Measurements from ENCODE around the gene PRAMEF18. TPM values are rescaled to one million over a fixed set of nuclear protein-coding genes. Genes with fewer than 3 reads are reported as not detected.
"Not testable (repeated sequence)": the region's sequence is repeated elsewhere in the genome, so short reads cannot be mapped to it uniquely, and the experiment has no call there.

The PRAMEF18 gene
- not detected for polyA plus RNA-seq (2013)

DNA sequence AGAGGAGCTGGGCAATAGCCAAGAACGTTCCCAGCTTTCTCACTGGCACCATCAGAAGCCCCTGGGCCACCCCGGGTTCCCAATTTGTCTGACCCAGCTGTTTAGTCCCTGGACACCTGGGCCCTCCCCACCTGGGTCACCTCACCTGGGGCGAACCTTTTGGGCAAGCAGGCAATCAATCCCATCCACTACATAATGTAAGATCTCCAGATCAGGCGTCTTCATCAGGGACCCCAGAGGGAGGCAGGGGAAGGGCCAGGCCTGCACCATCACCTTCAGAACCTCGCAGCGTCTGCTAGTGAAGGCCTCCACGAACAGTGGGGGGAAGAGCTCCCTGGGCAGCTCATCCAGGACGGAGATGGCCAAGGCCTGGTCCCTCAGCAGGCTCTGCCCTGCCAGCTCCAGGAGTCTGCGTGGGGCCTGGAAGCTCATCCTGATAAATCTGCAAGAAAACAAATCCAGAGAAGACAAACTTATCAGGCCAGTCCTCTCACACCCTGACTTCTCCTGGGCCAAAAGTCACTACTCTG, at the start of gene PRAMEF18:
Gene PRAMEF18 (minus strand): TSS at position 480 of the 530 bp plus-strand sequence. CDS start 48 bp downstream, at position 432.
- H3K9me3 ChIP-seq (ENCODE audit: control extremely low read depth in 1 of 5, control insufficient read depth in 4 of 5, insufficient read depth in 2 of 5, low read depth in 1 of 5, low read length in 4 of 5); H3K36me3 ChIP-seq (ENCODE audit: control insufficient read depth in 4 of 4, insufficient read depth in 4 of 4, low read length in 3 of 4); H3K27ac ChIP-seq (ENCODE audit: insufficient read depth in 1 of 2, low read depth in 1 of 2, low read length in 2 of 2, poor library complexity in 1 of 2, severe bottlenecking in 2 of 2); DNase-seq; H3K4me3 ChIP-seq (ENCODE audit: control insufficient read depth in 1 of 7, extremely low read depth in 1 of 7, insufficient read depth in 4 of 7, low read depth in 2 of 7, low read length in 6 of 7); H3K27me3 ChIP-seq (replicated peaks in 2 of 5; ENCODE audit: control insufficient read depth in 4 of 5, insufficient read depth in 5 of 5, low read length in 4 of 5); CTCF ChIA-PET; POLR2A ChIA-PET; H3K4me1 ChIP-seq (ENCODE audit: control extremely low read depth in 1 of 4, control insufficient read depth in 4 of 4, insufficient read depth in 4 of 4, low read length in 3 of 4): not testable (repeated sequence)
- 93% methylated on average over 7 of the region's 9 CpGs for WGBS (ENCODE audit: insufficient coverage)

DNA sequence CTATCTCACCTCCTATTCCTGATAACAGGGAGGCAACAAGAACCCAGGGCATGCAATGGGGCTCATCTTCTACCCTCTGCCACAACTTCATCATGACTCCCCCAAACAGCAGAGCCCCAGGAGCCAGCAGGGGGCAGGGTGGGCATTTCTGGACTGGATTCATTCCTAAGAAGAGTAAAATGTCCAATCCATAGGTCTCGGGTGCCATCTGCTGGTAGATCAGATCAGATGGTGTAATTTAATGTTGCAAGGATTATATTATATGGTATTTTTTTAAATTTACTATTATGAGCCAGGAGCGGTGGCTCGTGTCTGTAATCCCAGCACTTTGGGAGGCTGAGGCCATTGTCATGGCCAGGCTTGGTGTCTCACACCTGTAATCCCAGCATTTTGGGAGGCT, 39.2 kb upstream of the PRAMEF18 start:
- CTCF ChIA-PET; H3K4me3 ChIP-seq (ENCODE audit: control insufficient read depth in 1 of 7, extremely low read depth in 1 of 7, insufficient read depth in 4 of 7, low read depth in 2 of 7, low read length in 6 of 7); H3K9me3 ChIP-seq (ENCODE audit: control extremely low read depth in 1 of 5, control insufficient read depth in 4 of 5, insufficient read depth in 2 of 5, low read depth in 1 of 5, low read length in 4 of 5); POLR2A ChIA-PET; H3K36me3 ChIP-seq (ENCODE audit: control insufficient read depth in 4 of 4, insufficient read depth in 4 of 4, low read length in 3 of 4); H3K4me1 ChIP-seq (ENCODE audit: control extremely low read depth in 1 of 4, control insufficient read depth in 4 of 4, insufficient read depth in 4 of 4, low read length in 3 of 4); H3K27ac ChIP-seq (ENCODE audit: insufficient read depth in 1 of 2, low read depth in 1 of 2, low read length in 2 of 2, poor library complexity in 1 of 2, severe bottlenecking in 2 of 2); H3K27me3 ChIP-seq (replicated peaks in 2 of 5; ENCODE audit: control insufficient read depth in 4 of 5, insufficient read depth in 5 of 5, low read length in 4 of 5); DNase-seq: not testable (repeated sequence)
- no CpG with 5 or more reads among the region's 3 CpGs for WGBS (ENCODE audit: insufficient coverage)

DNA sequence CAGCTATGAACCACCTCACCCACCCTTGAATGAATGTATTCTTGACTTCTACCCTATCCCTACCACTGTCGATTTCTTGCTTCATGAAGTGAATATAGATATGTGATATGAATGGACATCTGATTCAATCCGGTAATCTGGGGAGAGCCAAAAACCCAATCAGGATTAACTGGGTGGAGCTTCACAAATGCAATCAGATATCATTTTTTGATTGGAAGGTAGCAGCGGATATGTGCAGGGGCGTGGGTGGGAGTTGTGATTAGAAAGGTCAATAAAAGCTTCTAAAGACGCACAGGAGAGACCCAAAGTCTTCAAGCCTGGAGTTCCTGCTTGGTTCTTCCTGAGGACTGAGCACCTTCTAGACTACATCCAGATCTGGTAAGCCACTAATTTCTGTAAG, 27.9 kb upstream of the PRAMEF18 start, which contains the start of gene PRAMEF5:
Gene PRAMEF5 (plus strand): TSS at position 301 of the 400 bp plus-strand sequence. CDS start 5,071 bp downstream, outside the sequence.
- H3K4me1 ChIP-seq (ENCODE audit: control extremely low read depth in 1 of 4, control insufficient read depth in 4 of 4, insufficient read depth in 4 of 4, low read length in 3 of 4); H3K27ac ChIP-seq (ENCODE audit: insufficient read depth in 1 of 2, low read depth in 1 of 2, low read length in 2 of 2, poor library complexity in 1 of 2, severe bottlenecking in 2 of 2); H3K27me3 ChIP-seq (replicated peaks in 2 of 5; ENCODE audit: control insufficient read depth in 4 of 5, insufficient read depth in 5 of 5, low read length in 4 of 5); DNase-seq; H3K36me3 ChIP-seq (ENCODE audit: control insufficient read depth in 4 of 4, insufficient read depth in 4 of 4, low read length in 3 of 4); H3K9me3 ChIP-seq (ENCODE audit: control extremely low read depth in 1 of 5, control insufficient read depth in 4 of 5, insufficient read depth in 2 of 5, low read depth in 1 of 5, low read length in 4 of 5); CTCF ChIA-PET; POLR2A ChIA-PET; H3K4me3 ChIP-seq (ENCODE audit: control insufficient read depth in 1 of 7, extremely low read depth in 1 of 7, insufficient read depth in 4 of 7, low read depth in 2 of 7, low read length in 6 of 7): not testable (repeated sequence)
- WGBS (ENCODE audit: insufficient coverage) = no CpG with 5 or more reads among the region's 5 CpGs

GRCh38 chr1:13247122-13247521, 21.2 kb upstream of the PRAMEF18 start:
- 92% methylated on average over 3 of the region's 7 CpGs for WGBS (ENCODE audit: insufficient coverage)
- H3K27me3 ChIP-seq (replicated peaks in 2 of 5; ENCODE audit: control insufficient read depth in 4 of 5, insufficient read depth in 5 of 5, low read length in 4 of 5); POLR2A ChIA-PET; H3K9me3 ChIP-seq (ENCODE audit: control extremely low read depth in 1 of 5, control insufficient read depth in 4 of 5, insufficient read depth in 2 of 5, low read depth in 1 of 5, low read length in 4 of 5); DNase-seq; H3K36me3 ChIP-seq (ENCODE audit: control insufficient read depth in 4 of 4, insufficient read depth in 4 of 4, low read length in 3 of 4); CTCF ChIA-PET; H3K4me3 ChIP-seq (ENCODE audit: control insufficient read depth in 1 of 7, extremely low read depth in 1 of 7, insufficient read depth in 4 of 7, low read depth in 2 of 7, low read length in 6 of 7); H3K4me1 ChIP-seq (ENCODE audit: control extremely low read depth in 1 of 4, control insufficient read depth in 4 of 4, insufficient read depth in 4 of 4, low read length in 3 of 4); H3K27ac ChIP-seq (ENCODE audit: insufficient read depth in 1 of 2, low read depth in 1 of 2, low read length in 2 of 2, poor library complexity in 1 of 2, severe bottlenecking in 2 of 2): not testable (repeated sequence)

DNA sequence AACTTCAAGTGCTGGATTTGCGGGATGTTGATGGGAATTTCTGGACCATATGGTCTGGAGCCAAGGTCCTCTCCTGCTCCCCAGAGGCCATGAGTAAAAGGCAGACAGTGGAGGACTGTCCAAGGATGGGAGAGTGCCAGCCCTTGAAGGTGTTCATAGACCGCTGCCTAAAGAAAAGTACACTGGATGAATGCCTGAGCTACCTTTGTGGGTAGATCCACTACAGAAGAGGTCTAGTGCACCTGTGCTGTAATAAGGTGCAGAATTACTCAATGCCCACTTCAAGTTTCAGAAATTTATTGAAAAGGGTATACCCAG, 20.6 kb upstream of the PRAMEF18 start:
- H3K36me3 ChIP-seq (ENCODE audit: control insufficient read depth in 4 of 4, insufficient read depth in 4 of 4, low read length in 3 of 4); H3K27ac ChIP-seq (ENCODE audit: insufficient read depth in 1 of 2, low read depth in 1 of 2, low read length in 2 of 2, poor library complexity in 1 of 2, severe bottlenecking in 2 of 2); H3K9me3 ChIP-seq (ENCODE audit: control extremely low read depth in 1 of 5, control insufficient read depth in 4 of 5, insufficient read depth in 2 of 5, low read depth in 1 of 5, low read length in 4 of 5); H3K4me3 ChIP-seq (ENCODE audit: control insufficient read depth in 1 of 7, extremely low read depth in 1 of 7, insufficient read depth in 4 of 7, low read depth in 2 of 7, low read length in 6 of 7); DNase-seq; CTCF ChIA-PET; H3K27me3 ChIP-seq (replicated peaks in 2 of 5; ENCODE audit: control insufficient read depth in 4 of 5, insufficient read depth in 5 of 5, low read length in 4 of 5); POLR2A ChIA-PET; H3K4me1 ChIP-seq (ENCODE audit: control extremely low read depth in 1 of 4, control insufficient read depth in 4 of 4, insufficient read depth in 4 of 4, low read length in 3 of 4): not testable (repeated sequence)
- WGBS (ENCODE audit: insufficient coverage) = 81% methylated on average over 2 of the region's 2 CpGs

- DNase-seq; CTCF ChIA-PET; POLR2A ChIA-PET; H3K27ac ChIP-seq (ENCODE audit: insufficient read depth in 1 of 2, low read depth in 1 of 2, low read length in 2 of 2, poor library complexity in 1 of 2, severe bottlenecking in 2 of 2); H3K4me3 ChIP-seq (ENCODE audit: control insufficient read depth in 1 of 7, extremely low read depth in 1 of 7, insufficient read depth in 4 of 7, low read depth in 2 of 7, low read length in 6 of 7); H3K36me3 ChIP-seq (ENCODE audit: control insufficient read depth in 4 of 4, insufficient read depth in 4 of 4, low read length in 3 of 4); H3K4me1 ChIP-seq (ENCODE audit: control extremely low read depth in 1 of 4, control insufficient read depth in 4 of 4, insufficient read depth in 4 of 4, low read length in 3 of 4); H3K27me3 ChIP-seq (replicated peaks in 2 of 5; ENCODE audit: control insufficient read depth in 4 of 5, insufficient read depth in 5 of 5, low read length in 4 of 5); H3K9me3 ChIP-seq (ENCODE audit: control extremely low read depth in 1 of 5, control insufficient read depth in 4 of 5, insufficient read depth in 2 of 5, low read depth in 1 of 5, low read length in 4 of 5): not testable (repeated sequence)
- WGBS (ENCODE audit: insufficient coverage) = 92% methylated on average over 5 of the region's 5 CpGs
Measured at GRCh38 chr1:13245841-13246553, 20.0 kb upstream of the PRAMEF18 start.

GRCh38 chr1:13243536-13244263, 17.7 kb upstream of the PRAMEF18 start:
- DNase-seq; H3K4me1 ChIP-seq (ENCODE audit: control extremely low read depth in 1 of 4, control insufficient read depth in 4 of 4, insufficient read depth in 4 of 4, low read length in 3 of 4); H3K4me3 ChIP-seq (ENCODE audit: control insufficient read depth in 1 of 7, extremely low read depth in 1 of 7, insufficient read depth in 4 of 7, low read depth in 2 of 7, low read length in 6 of 7); H3K36me3 ChIP-seq (ENCODE audit: control insufficient read depth in 4 of 4, insufficient read depth in 4 of 4, low read length in 3 of 4); CTCF ChIA-PET; H3K27me3 ChIP-seq (replicated peaks in 2 of 5; ENCODE audit: control insufficient read depth in 4 of 5, insufficient read depth in 5 of 5, low read length in 4 of 5); H3K27ac ChIP-seq (ENCODE audit: insufficient read depth in 1 of 2, low read depth in 1 of 2, low read length in 2 of 2, poor library complexity in 1 of 2, severe bottlenecking in 2 of 2); H3K9me3 ChIP-seq (ENCODE audit: control extremely low read depth in 1 of 5, control insufficient read depth in 4 of 5, insufficient read depth in 2 of 5, low read depth in 1 of 5, low read length in 4 of 5); POLR2A ChIA-PET: not testable (repeated sequence)
- WGBS (ENCODE audit: insufficient coverage) = 94% methylated on average over 8 of the region's 9 CpGs
